Breast epithelium (tissue), 3 donors: ENCODE results near the gene KIF17.

Source experiments
- POLR2A ChIP-seq: fragments of 450-650 bp; IDR thresholded peaks from one replicate; pipeline ENCODE4 v1.6.1; 2016; ENCODE audit warnings: antibody characterized with exemption, mild to moderate bottlenecking, moderate library complexity
- POLR2AphosphoS5 ChIP-seq, 3 donors: sonication (generic); formaldehyde crosslinking; IDR thresholded peaks; one replicate each; pipeline ENCODE4 v1.6.1; 2017; ENCODE audit warnings: antibody characterized with exemption in 3 of 3

- TF ChIP-seq POLR2A: no peak
- no peak for TF ChIP-seq POLR2AphosphoS5 (IDR thresholded peaks at IDR 0.05)
Observed at GRCh38 chr1:20681999-20682398, 35.8 kb downstream of the KIF17 start.
